ENCODE data around the gene SBNO2. TPM values are rescaled to one million over a fixed set of nuclear protein-coding genes. Genes with fewer than 3 reads are reported as not detected.
A peak's percentile ranks its signal among the peaks of the same experiment; 100 is the strongest.

The SBNO2 gene
- total RNA-seq, 2 experiments from 2014 or later: 112 to 117 TPM

DNA sequence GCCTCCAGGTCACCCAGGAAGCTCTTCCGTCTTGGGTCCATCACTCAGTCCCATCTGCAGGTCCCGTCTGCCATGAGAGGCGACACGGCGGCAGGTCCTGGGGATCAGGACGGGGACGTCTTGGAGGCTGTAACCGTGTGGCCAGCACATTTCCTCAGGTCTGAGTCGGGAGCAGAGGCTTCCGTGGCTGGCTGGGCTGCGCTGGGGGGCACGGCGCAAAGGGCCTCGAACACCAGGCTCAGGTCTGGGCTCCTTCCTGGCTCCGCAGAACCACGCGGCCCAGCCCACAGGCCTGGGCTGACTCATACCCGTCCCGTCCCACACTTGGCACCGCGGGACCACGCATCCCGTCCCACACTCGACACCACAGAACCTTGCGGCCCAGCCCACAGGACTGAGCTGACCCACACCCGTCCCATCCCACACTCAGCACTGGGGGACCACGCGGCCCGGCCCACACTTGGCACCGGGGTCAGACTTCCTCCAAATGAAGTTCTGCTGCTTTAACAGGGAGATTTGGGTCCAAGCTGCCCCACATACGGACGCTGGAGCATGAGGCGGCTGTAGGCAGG lies 30.2 kb downstream of the SBNO2 start:
- Mint-ChIP-seq H3K27me3 (ENCODE audit: low read depth) (no peaks in the 10 kb centered on the region), H3K4me1 (ENCODE audit: low read depth) (no peaks in the 10 kb centered on the region), H3K36me3 (ENCODE audit: low read depth) (peaks cover 32% of the 10 kb centered on the region), H3K27ac (no peak overlapping the region), H3K9me3 (peaks cover 2% of the 10 kb centered on the region), H3K4me3 (no peak overlapping the region)
- CTCF ChIA-PET: no interaction called here
- intact Hi-C loops (cut with micrococcal nuclease): no loop called here
- DNase-seq: no peak

- DNase-seq: no peak
- no peak overlapping the region for H3K4me3 Mint-ChIP-seq
- peaks cover 2% of the 10 kb centered on the region for H3K9me3 Mint-ChIP-seq
- CTCF ChIA-PET: no interaction called here
- no peaks in the 10 kb centered on the region for H3K4me1 Mint-ChIP-seq (ENCODE audit: low read depth)
- no peak overlapping the region for H3K27ac Mint-ChIP-seq
- intact Hi-C loops (cut with micrococcal nuclease): no loop called here
- no peaks in the 10 kb centered on the region for H3K27me3 Mint-ChIP-seq (ENCODE audit: low read depth)
- peaks cover 33% of the 10 kb centered on the region for H3K36me3 Mint-ChIP-seq (ENCODE audit: low read depth)
These were observed 32.1 kb downstream of the SBNO2 start for GRCh38 chr19:1141944-1142343.

DNA sequence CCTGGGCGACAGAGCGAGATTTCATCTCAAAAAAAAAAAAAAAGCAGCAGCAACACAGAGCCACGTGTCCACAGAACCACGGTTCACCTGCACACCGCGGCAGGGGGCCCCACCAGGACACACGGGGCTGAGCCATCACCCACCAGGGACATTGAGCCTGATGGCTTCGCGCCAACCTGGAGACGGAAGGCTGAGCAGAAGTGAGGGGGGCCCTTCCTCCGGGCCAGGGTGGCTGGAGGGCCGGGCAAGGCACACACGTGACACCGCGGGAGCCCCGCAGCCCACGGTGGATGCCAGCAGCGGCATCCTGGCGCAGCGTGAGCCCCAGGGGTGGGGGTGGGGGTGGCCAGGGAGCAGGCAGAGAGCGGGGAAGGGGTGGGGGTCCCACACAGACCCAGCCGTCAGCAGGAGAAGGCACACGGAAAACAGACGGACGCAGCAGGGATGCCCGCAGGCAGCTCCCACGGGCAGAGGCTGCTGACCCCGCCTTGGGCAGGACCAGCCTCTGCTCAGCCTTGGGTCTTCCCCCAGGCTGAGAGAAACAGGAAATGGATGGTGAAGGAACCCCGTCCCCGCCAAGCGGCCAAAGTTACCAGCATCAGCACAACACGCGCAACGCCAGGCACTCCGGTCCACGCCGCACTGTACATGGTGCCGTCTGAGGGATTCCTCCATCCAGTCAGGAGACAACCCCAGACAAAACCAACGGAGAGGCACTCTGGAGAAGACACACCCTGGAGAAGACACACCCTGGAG lies 33.6 kb downstream of the SBNO2 start:
- peaks cover 31% of the 10 kb centered on the region for H3K36me3 Mint-ChIP-seq (ENCODE audit: low read depth)
- DNase-seq: no peak
- peaks cover 2% of the 10 kb centered on the region for H3K9me3 Mint-ChIP-seq
- H3K27ac Mint-ChIP-seq: no peak overlapping the region
- H3K4me3 Mint-ChIP-seq: no peak overlapping the region
- H3K4me1 Mint-ChIP-seq (ENCODE audit: low read depth): peaks cover 6% of the 10 kb centered on the region
- intact Hi-C loops (cut with micrococcal nuclease): no loop called here
- no peaks in the 10 kb centered on the region for H3K27me3 Mint-ChIP-seq (ENCODE audit: low read depth)
- CTCF ChIA-PET: interaction anchor here (0.7 kb wide), 1 partner anchor 10 kb away, joined by 3 read pairs; no protein-coding TSS in a partner anchor

DNA sequence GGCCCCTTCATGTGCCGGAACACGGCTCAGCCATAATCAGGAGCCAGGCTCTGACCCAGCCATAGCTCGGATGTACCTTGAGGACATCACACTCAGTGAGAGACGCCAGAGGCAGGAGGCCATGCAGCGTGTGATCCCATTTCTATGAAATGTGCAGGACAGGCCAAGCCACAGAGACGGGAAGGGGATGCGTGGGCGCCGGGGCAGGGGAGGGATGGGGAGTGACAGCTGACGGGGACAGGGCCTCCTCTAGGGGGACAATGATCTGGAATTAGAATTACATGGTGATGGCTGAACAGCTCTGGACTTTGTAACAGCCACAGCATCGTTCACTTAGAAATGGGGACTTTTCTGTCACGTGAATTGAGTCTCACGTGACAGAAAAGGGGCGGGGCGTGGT lies 34.9 kb downstream of the SBNO2 start:
- intact Hi-C loops (cut with micrococcal nuclease): no loop called here
- Mint-ChIP-seq H3K9me3 (peaks cover 2% of the 10 kb centered on the region), H3K4me3 (no peak overlapping the region), H3K27ac (no peak overlapping the region), H3K4me1 (ENCODE audit: low read depth) (peaks cover 14% of the 10 kb centered on the region), H3K27me3 (ENCODE audit: low read depth) (no peaks in the 10 kb centered on the region), H3K36me3 (ENCODE audit: low read depth) (peaks cover 24% of the 10 kb centered on the region)
- no peak for DNase-seq
- CTCF ChIA-PET: no interaction called here

DNA sequence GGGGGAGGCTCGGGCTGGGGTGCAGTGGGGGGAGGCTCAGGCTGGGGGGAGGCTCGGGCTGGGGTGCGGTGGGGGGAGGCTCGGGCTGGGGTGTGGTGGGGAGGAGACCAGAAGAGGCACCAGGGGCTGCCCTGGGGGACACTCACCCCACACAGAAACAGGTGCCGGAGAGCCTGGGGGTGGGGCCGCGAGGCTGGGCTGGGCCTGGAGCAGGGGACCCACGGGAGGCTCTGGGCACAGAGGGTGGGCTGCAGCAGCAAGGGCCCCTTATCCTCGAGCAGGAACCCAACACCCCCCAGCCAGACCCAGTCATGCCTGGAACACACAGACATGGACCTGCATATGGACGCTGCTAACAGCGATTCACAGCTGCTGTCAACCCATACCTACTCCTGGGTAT lies 35.9 kb downstream of the SBNO2 start:
- intact Hi-C loops (cut with micrococcal nuclease): no loop called here
- peaks cover 2% of the 10 kb centered on the region for H3K9me3 Mint-ChIP-seq
- H3K4me1 Mint-ChIP-seq (ENCODE audit: low read depth): peaks cover 23% of the 10 kb centered on the region
- no peak for DNase-seq
- H3K27ac Mint-ChIP-seq: no peak overlapping the region
- CTCF ChIA-PET: no interaction called here
- H3K4me3 Mint-ChIP-seq: no peak overlapping the region
- no peaks in the 10 kb centered on the region for H3K27me3 Mint-ChIP-seq (ENCODE audit: low read depth)
- peaks cover 24% of the 10 kb centered on the region for H3K36me3 Mint-ChIP-seq (ENCODE audit: low read depth)

DNA sequence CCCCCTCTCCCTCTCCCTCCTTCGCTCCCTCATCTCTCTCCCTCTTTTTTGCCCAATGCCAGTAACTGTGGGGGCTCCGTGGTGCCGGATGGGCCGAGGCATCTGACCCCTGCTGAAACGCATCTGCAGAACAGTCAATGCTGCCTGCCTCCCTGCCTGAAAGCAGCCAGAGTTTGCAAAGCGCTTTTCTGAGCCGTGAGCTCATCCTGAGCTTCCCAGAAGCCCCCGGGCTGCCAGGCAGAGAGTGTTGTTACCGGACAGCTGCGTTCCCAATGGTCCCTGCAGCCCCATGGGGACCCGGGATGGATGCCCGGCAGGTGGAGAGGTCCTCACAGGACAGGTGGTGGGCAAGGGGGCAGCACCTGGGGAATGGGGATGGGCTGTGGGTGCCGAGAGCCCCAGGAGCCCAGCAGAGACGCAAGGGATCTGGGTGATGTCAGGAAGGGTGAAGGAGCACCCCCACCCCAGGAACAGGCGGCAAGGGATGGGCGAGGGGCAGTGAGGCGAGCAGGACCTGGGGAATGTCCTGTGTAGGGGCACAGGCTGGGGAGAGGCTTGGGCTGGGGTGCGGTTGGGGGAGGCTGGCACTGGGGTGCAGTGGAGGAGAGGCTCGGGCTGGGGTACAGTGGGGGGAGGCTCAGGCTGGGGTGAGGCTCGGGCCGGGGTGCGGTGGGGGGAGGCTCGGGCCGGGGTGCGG lies 37.3 kb downstream of the SBNO2 start:
- CTCF ChIA-PET: no interaction called here
- intact Hi-C loops (cut with micrococcal nuclease): no loop called here
- Mint-ChIP-seq H3K4me1 (ENCODE audit: low read depth) (peaks cover 28% of the 10 kb centered on the region), H3K36me3 (ENCODE audit: low read depth) (peaks cover 15% of the 10 kb centered on the region), H3K4me3 (no peak overlapping the region), H3K27ac (peak overlapping the region; percentile 73), H3K27me3 (ENCODE audit: low read depth) (no peaks in the 10 kb centered on the region), H3K9me3 (peaks cover 2% of the 10 kb centered on the region)
- no peak for DNase-seq

DNA sequence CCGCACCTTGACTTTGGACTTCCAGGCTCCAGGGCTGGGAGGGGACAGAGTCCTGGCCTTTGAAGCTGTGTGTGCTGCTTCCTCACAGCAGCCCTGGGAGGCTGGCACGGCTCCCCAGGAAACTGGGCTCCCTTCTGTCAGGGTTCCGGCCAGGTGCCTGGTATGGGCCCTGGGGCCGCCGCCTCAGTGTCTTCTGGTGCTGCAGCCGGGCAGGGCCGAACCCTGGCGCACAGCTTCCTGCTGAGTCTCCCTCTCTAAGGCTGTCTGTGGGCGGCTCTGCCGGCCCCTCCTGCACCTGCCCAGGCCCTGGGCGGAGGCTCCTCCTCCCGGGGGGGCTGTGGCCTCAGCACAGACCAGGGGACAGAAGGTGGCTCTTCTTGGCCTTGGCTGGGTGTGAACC lies 37.9 kb downstream of the SBNO2 start:
- H3K4me3 Mint-ChIP-seq: no peak overlapping the region
- H3K9me3 Mint-ChIP-seq: peaks cover 2% of the 10 kb centered on the region
- DNase-seq: no peak
- intact Hi-C loops (cut with micrococcal nuclease): no loop called here
- CTCF ChIA-PET: no interaction called here
- peaks cover 28% of the 10 kb centered on the region for H3K4me1 Mint-ChIP-seq (ENCODE audit: low read depth)
- peak overlapping the region; percentile 73 for H3K27ac Mint-ChIP-seq
- H3K36me3 Mint-ChIP-seq (ENCODE audit: low read depth): peaks cover 18% of the 10 kb centered on the region
- no peaks in the 10 kb centered on the region for H3K27me3 Mint-ChIP-seq (ENCODE audit: low read depth)

DNA sequence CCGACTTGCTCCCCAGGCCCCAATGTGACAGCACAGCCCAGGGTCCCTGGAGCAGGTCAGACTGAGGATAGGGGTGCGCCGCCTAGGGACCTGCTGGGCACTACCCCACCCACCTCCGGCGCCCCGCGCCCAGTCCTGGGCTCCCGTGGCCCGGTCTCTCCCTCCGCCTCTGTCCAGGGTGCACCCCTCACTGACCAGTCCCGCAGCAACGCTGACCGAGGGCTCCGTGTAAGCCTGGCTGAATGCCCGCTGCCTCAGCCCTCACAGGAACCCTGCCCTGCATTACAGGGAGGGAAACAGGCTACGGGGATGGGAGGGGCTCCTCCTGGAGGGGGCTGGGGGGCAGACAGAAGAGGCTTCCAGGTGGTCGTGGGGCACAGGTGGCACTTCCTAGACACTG lies 38.6 kb downstream of the SBNO2 start:
- H3K27ac Mint-ChIP-seq: peak overlapping the region; percentile 46
- intact Hi-C loops (cut with micrococcal nuclease): no loop called here
- no peak for DNase-seq
- H3K36me3 Mint-ChIP-seq (ENCODE audit: low read depth): peaks cover 23% of the 10 kb centered on the region
- H3K9me3 Mint-ChIP-seq: peaks cover 2% of the 10 kb centered on the region
- CTCF ChIA-PET: no interaction called here
- H3K4me3 Mint-ChIP-seq: no peak overlapping the region
- H3K4me1 Mint-ChIP-seq (ENCODE audit: low read depth): peaks cover 29% of the 10 kb centered on the region
- no peaks in the 10 kb centered on the region for H3K27me3 Mint-ChIP-seq (ENCODE audit: low read depth)

DNA sequence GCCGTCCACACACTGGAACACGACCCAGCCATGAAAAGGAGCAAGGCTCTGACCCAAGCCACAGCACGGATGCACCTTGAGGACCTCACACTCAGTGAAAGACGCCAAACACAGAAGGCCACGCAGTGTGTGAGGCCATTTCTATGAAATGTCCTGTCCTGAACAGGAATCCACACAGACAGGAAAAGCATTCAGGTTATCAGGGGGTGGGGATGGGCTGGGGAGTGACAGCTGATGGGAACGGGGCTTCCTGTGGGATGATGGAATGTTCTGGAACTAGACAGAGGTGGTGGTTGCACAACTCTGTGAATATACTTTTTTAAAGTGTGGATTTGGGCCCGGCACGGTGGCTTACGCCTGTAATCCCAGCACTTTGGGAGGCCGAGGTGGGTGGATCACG lies 39.6 kb downstream of the SBNO2 start:
- H3K9me3 Mint-ChIP-seq: no peaks in the 10 kb centered on the region
- H3K27ac Mint-ChIP-seq: peak overlapping the region; percentile 97
- H3K4me1 Mint-ChIP-seq (ENCODE audit: low read depth): peaks cover 38% of the 10 kb centered on the region
- CTCF ChIA-PET: interaction anchor here (1.1 to 1.4 kb wide), 2 partner anchors 21 to 59 kb away, joined by 4 to 8 read pairs; no protein-coding TSS in a partner anchor
- peaks cover 20% of the 10 kb centered on the region for H3K36me3 Mint-ChIP-seq (ENCODE audit: low read depth)
- DNase-seq: no peak
- intact Hi-C loops (cut with micrococcal nuclease): no loop called here
- H3K4me3 Mint-ChIP-seq: no peak overlapping the region
- no peaks in the 10 kb centered on the region for H3K27me3 Mint-ChIP-seq (ENCODE audit: low read depth)

DNA sequence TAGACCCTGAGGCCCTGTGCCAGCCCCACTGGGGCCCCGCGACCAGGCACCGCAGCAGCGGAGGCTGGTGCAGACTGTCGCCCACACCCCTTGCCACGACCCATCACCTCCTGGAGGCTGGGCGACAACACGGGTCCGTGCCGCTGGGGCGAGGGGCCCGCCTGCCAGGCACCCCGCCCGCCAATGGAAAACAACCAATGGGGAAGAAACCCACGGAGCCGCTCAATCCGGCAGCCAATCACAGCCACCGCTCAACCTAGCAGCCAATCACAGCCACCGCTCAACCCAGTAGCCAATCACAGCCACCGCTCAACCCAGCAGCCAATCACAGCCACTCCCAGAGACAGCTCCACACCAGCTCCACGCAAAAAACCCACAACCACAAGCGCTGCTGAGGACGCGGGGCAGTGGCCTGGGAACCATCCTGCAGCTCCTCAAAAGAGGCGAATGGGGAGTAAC lies 40.6 kb downstream of the SBNO2 start:
- H3K27ac Mint-ChIP-seq: peak overlapping the region; percentile 97
- CTCF ChIA-PET: interaction anchor here (0.6 to 1.4 kb wide), 6 partner anchors 20 to 1028 kb away, joined by 3 to 8 read pairs (median 4); no protein-coding TSS in a partner anchor
- peaks cover 18% of the 10 kb centered on the region for H3K36me3 Mint-ChIP-seq (ENCODE audit: low read depth)
- no peaks in the 10 kb centered on the region for H3K27me3 Mint-ChIP-seq (ENCODE audit: low read depth)
- peak; percentile 79 for DNase-seq
- H3K9me3 Mint-ChIP-seq: no peaks in the 10 kb centered on the region
- H3K4me1 Mint-ChIP-seq (ENCODE audit: low read depth): peaks cover 42% of the 10 kb centered on the region
- intact Hi-C loops (cut with micrococcal nuclease): loop anchor here (2.0 kb wide), 2 partner anchors 57 to 67 kb away; partner anchors contain the start of gene ARHGAP45
- peak overlapping the region; percentile 39 for H3K4me3 Mint-ChIP-seq

DNA sequence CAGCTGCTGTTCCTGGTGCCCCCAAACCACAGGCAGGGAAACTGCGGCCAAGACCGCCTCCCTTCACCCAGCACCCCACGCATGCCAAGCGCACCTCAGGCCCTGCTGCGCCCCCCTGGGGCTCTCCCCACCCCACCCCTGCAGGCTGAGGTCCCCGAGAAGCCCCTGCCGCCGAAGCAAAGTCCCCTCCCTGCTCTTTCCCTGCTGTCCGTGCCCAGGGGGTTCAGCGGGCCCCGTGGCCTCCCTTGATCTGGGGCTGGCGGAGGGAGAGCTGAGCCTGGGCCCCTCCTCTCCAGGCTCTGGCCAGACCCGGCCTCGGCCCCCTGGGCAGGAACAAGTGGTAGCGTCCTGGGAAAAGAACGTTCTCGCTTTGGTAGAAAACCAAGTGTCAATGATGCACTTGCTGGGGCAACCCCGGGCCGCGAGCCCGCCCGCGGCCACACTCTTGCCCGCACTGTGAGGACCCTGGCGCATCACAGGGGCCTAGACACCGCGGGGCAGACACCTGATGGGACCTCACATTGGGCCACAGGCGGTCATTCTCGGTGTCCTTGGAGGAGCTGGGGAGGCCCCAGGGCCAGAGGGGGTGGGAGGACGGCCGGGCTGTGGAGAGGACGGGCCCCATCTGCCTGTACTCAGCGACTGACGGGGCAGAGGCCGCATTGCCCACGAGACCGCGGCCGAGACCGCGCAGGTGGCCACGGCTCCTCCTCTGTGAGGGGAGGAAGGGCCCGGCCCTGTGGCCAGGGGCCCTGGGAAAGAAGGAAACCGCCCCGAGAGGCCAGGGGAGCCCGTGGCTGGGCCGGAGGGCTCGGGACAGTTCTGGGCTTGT lies 41.3 kb downstream of the SBNO2 start:
- no peaks in the 10 kb centered on the region for H3K9me3 Mint-ChIP-seq
- no peaks in the 10 kb centered on the region for H3K27me3 Mint-ChIP-seq (ENCODE audit: low read depth)
- peaks cover 20% of the 10 kb centered on the region for H3K36me3 Mint-ChIP-seq (ENCODE audit: low read depth)
- peak overlapping the region; percentile 97 for H3K27ac Mint-ChIP-seq
- peak; percentile 58 for DNase-seq
- H3K4me1 Mint-ChIP-seq (ENCODE audit: low read depth): peaks cover 44% of the 10 kb centered on the region
- peak overlapping the region; percentile 95 for H3K4me3 Mint-ChIP-seq
- CTCF ChIA-PET: interaction anchor here (0.6 to 1.7 kb wide), 3 partner anchors 20 to 112 kb away, joined by 3 to 4 read pairs (median 4); no protein-coding TSS in a partner anchor
- intact Hi-C loops (cut with micrococcal nuclease): loop anchor here (1.0 to 2.0 kb wide), 7 partner anchors 30 to 335 kb away; partner anchors contain the start of genes ARHGAP45, PTBP1, RNU6-2 and SBNO2

Measured in activated naive CD4-positive, alpha-beta T cell treated with anti-CD3 and anti-CD28 coated beads for 36 hours (primary cell).